AG08396 (cell line): ENCODE measurements around the gene PRSS38.
A peak's percentile ranks its signal among the peaks of the same experiment; 100 is the strongest.
"Not testable (repeated sequence)": the region's sequence is repeated elsewhere in the genome, so short reads cannot be mapped to it uniquely, and the experiment has no call there.

Experiments
- DNase-seq: peaks from one replicate; pipeline ENCODE4 v3.0.0; 2012; ENCODE audit warnings: low spot score, mixed read lengths

The PRSS38 gene

GRCh38 chr1:227846265-227846858 is 30.9 kb downstream of the PRSS38 start:
- no peak for DNase-seq

DNA sequence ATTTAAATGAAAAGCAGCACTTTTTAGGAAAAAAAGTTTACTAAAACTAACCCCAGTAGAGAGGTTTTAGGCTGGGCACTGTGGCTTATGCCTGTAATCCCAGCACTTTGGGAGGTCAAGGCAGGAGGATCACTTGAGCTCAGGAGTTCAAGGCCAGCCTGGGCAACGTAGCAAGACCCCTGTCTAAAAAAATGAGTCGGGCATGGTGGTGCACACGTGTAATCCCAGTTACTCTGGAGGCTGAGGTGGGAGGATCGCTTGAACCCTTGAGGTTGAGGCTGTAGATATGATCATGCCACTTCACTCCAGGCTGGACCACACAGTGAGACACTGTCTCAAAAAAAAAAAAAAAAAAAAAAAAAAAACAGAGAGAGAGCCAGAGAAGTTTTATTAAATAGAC is 31.6 kb downstream of the PRSS38 start:
- not testable (repeated sequence) for DNase-seq

GRCh38 chr1:227848430-227848932 is 33.0 kb downstream of the PRSS38 start:
- no peak for DNase-seq

DNA sequence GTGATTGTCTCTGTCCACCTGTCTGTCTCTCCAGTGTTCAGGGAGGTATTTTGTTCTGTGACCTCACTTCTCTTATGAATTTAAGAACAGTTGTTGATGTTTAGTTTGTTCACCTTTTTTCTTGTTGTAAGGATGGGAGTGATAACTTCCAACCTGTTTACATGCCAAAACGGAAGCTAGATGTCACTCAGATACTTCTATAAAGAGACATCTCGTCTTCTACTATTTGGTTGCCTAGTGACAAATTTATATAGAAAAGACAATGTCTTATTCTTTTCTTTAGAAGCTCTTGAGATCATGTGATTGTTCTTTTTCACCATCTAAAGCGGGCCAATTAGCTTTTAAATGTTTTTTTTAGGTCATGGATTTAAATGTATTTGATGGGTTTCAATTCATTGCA is 33.8 kb downstream of the PRSS38 start:
- DNase-seq, result no peak

DNA sequence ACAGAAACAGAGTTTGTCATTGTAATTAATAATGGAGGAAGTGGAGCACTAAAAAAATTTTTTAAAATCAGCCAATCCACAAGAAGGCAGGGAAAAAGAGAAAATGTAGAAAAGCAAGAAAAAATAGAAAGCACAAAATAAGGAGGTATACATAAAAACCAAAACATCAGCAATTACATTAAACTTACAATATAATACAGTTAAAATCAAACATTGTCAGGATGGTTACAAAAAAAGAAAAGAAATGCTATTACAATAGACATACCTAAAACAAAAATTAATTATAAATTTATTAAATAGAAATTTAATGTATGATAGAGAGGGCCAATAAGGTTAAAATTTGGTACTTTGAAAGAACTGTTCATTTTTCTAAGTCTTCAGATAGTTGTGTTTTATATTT is 38.7 kb downstream of the PRSS38 start:
- no peak for DNase-seq

- DNase-seq, result no peak
Measured at GRCh38 chr1:227855687-227856086, 40.2 kb downstream of the PRSS38 start.

- DNase-seq, result no peak
Measured at GRCh38 chr1:227856147-227856858, 40.8 kb downstream of the PRSS38 start.

GRCh38 chr1:227864882-227865281 is 49.4 kb downstream of the PRSS38 start:
- DNase-seq, result no peak

GRCh38 chr1:227869279-227869842 is 53.9 kb downstream of the PRSS38 start:
- DNase-seq, result no peak

- no peak for DNase-seq
Measured at GRCh38 chr1:227869851-227870305, 54.4 kb downstream of the PRSS38 start.

DNA sequence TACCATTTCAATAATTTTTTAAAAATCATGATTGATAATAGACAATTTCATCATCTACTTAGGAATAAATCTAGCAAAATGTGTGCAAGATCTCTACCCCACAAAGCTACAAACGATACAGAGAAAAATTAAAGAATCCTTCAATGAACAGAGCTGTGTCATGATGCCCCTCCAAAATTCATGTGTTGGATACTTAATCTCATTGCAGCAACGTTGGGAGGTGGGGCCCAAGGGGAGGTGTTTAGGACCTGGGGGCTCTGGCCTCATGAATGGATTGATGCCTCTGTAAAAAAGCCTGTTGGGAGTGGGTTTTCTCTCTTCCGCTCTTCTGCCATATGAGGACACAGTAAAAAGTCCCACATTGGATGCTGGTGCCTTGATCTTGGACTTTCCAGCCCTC is 54.9 kb downstream of the PRSS38 start:
- DNase-seq, result no peak

DNA sequence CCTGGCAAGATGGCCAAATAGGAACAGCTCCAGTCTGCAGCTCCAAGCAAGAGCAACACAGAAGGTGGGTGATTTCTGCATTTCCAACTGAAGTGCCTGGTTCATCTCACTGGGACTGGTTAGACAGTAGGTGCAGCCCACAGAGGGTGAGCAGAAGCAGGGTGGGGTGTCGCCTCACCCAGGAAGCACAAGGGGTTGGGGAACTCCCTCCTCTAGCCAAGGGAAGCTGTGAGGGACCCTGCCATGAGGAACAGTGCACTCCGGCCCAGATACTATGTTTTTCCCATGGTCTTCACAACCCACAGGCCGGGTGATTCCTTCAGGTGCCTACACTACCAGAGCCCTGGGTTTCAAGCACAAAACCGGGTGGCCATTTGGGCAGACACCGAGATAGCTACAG is 56.4 kb downstream of the PRSS38 start:
- not testable (repeated sequence) for DNase-seq

DNA sequence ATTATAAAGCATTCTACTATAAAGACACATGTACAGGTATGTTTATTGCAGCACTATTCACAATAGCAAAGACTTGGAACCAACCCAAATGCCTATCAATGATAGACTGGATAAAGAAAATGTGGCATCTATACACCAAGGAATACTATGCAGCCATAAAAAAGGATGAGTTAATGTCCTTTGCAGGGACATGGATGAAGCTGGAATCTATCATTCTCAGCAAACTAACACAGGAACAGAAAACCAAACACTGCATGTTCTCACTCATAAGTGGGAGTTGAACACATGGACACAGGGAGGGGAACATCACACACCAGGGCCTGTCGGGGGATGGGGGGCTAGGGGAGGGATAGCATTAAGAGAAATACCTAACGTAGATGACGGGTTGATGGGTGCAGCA is 62.3 kb downstream of the PRSS38 start:
- DNase-seq, result not testable (repeated sequence)

GRCh38 chr1:227880342-227880924 is 65.0 kb downstream of the PRSS38 start:
- DNase-seq, result no peak

- no peak for DNase-seq
Measured at GRCh38 chr1:227883073-227883520, 67.6 kb downstream of the PRSS38 start.

GRCh38 chr1:227883641-227884301 is 68.3 kb downstream of the PRSS38 start:
- DNase-seq, result no peak

- no peak for DNase-seq
Measured at GRCh38 chr1:227884370-227885134, 69.1 kb downstream of the PRSS38 start.

DNA sequence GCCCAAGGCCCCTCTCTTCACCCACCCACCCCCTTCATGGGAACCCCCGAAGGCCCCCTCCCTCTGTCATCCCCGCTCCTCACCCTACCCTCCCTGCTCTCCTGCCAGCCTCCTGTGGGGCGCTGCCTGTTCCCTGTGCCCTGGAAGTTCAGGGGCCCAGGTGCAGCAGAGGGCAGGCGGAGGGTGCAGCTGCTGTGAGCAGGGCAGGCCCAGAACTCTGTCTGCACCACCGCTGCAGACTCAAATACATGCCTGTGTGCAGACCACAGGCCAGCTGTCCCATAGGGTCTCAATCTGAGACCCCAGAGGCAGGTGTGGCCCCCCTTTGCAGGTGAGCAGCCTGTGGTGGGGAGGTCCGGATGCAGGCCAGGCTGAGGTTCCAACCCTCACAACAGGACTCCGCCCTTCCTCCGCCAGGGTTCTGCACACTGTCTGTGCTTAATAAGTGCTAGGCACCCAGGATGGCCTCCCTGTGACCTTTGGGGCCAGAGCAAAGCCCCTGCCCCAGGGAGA is 69.7 kb downstream of the PRSS38 start:
- DNase-seq, result no peak

DNA sequence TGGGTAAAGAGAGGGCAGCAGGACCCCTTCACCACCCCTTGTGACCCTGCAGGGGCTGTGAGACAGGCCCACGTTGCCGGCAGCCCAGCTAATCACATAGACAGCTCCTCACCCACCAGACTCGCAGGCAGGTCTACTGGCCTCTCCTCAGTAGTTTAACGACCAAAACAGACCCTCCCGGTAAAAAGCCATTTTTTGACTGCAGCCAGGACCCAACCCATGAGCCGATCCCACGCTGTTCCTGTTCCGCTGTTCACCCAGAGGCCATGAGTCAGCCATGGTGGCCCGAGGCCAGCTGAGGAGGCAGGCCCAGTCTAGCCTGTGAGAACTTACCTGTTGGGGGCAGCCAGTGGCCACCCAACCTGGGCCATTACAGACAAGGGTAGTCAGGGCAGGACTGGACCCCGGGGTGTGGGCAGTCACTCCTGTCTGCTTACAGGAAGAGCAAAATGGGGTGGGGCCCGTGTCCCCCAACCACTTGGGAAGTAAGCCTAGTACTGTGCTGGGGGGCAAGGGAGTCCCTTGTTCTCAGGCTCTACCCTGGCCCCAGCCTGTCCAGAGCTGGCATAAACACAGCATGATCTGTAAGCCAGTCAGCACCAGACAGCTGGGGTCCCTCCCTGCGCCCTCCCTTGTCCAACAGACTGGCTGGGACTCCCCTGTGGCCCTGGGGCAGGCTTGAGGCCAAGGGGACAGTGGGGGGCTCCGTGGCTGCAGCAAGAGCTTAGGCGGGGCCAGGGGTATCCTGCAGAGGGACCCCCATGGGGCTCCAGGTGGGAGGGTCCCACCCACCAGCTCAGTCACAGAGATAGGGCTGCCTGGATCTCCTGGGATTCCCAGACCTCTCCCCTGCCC is 70.4 kb downstream of the PRSS38 start:
- peak; percentile 86 for DNase-seq

DNA sequence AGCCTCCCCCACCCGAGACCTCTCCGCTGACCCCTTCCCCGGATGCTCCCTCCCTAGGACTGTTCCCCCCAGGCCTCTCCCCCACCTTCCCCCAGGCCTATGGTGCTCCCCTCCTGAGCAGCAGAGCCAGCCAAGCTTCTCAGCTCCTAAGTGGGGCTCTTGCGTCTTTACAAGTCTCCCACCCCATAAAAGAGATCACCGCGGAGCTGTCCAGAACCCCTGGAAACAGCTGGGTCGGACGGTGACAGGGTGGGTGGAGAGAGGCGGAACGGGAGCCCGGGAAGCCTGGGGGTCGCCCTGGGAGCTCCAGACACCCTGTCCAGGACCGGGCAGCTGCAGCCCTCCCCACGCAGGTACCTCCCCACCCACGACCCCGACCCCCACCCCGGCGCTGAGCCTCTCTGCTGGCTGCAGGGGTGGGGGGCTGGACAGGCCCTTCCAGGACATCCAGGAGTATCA is 71.1 kb downstream of the PRSS38 start:
- no peak for DNase-seq
